A549 (cell line): ENCODE data around the gene NUDT1. TPM values are rescaled to one million over a fixed set of nuclear protein-coding genes. Genes with fewer than 3 reads are reported as not detected.
"Not testable (repeated sequence)": the region's sequence is repeated elsewhere in the genome, so short reads cannot be mapped to it uniquely, and the experiment has no call there.

Source experiments
- ATAC-seq, 2 experiments: fragments of 200-7000 bp in 1 of 2; fragments of >200 bp in 1 of 2; cut with Nextera tagmentation in 1 of 2; cut with Tn5 transposase in 1 of 2; 3 replicates each; pipeline versions ENCODE4 v1.8.0 to v1.9.1; 2018 to 2020; ENCODE audit warnings: mild to moderate bottlenecking in 1 of 2, moderate library complexity in 1 of 2
- CTCF ChIA-PET: fragments of 300-600 bp; sonication (Branson Sonifier 250); formaldehyde crosslinking; extraction: SDS; loops from one replicate; lab custom pipeline; 2021; ENCODE audit warnings: antibody characterized with exemption, inconsistent platforms; lab: Yijun Ruan, JAX
- POLR2A ChIA-PET: fragments of 350-600 bp; formaldehyde crosslinking; extraction: SDS; loops from one replicate; lab custom pipeline; 2021; ENCODE audit warnings: antibody characterized with exemption, inconsistent platforms; lab: Yijun Ruan, JAX
- DNase-seq, 2 experiments: peaks; one replicate each; pipeline versions ENCODE4 v3.0.0 to v3.0.0-alpha.2; 2011 to 2016; ENCODE audit warnings: low read depth in 1 of 2, low spot score in 1 of 2
- FAIRE-seq: peaks from 2 replicates; lab custom pipeline; 2011; peaks lifted over from hg19 to GRCh38; lab: Jason Lieb, UNC
- H3K27ac ChIP-seq, 2 experiments: fragments of >200 bp; sonication (Bioruptor Twin); formaldehyde crosslinking; 3 replicates each; pipeline ENCODE4 v1.5.1; 2016 to 2017
- H3K4me1 ChIP-seq: fragments of >200 bp; sonication (Bioruptor Twin); formaldehyde crosslinking; 3 replicates; pipeline ENCODE4 v1.6.1; 2016
- H3K4me2 ChIP-seq: fragments of >200 bp; sonication (Bioruptor Twin); formaldehyde crosslinking; 3 replicates; pipeline ENCODE4 v1.6.1; 2016
- H3K4me3 ChIP-seq: fragments of >200 bp; sonication (Bioruptor Twin); formaldehyde crosslinking; 3 replicates; pipeline ENCODE4 v1.5.1; 2016
- H3K9me3 ChIP-seq: fragments of >200 bp; sonication (Bioruptor Twin); formaldehyde crosslinking; 3 replicates; pipeline ENCODE4 v1.6.1; 2016
- BHLHE40 ChIP-seq: IDR thresholded peaks from 2 replicates; pipeline ENCODE4 v1.6.1; 2012; ENCODE audit warnings: low read depth, low read length, inconsistent platforms
- ELK1 ChIP-seq: fragments of 150-350 bp; IDR thresholded peaks from 2 replicates; pipeline ENCODE4 v1.6.1; 2014; ENCODE audit warnings: low read depth, mild to moderate bottlenecking, low read length
- FOSB ChIP-seq: fragments of 250-450 bp; sonication (Bioruptor Pico); IDR thresholded peaks from 2 replicates; pipeline ENCODE4 v1.5.0; 2020; ENCODE audit warnings: mild to moderate bottlenecking, moderate library complexity
- FOSL2 ChIP-seq, 2 experiments: fragments of 450-650 bp in 1 of 2; fragments of >200 bp in 1 of 2; sonication (Bioruptor Twin) in 1 of 2; formaldehyde crosslinking; IDR thresholded peaks; 2 replicates each; pipeline versions ENCODE4 v1.5.0 to v1.6.1; 2016 to 2020; ENCODE audit warnings: mild to moderate bottlenecking in 1 of 2, moderate library complexity in 1 of 2
- GATA3 ChIP-seq: IDR thresholded peaks from 2 replicates; pipeline ENCODE4 v1.6.1; 2012; ENCODE audit warnings: borderline replicate concordance
- HES2 ChIP-seq: fragments of >200 bp; sonication (Bioruptor Twin); formaldehyde crosslinking; IDR thresholded peaks from 2 replicates; pipeline ENCODE4 v1.6.1; 2016
- KDM1A ChIP-seq: fragments of 200-600 bp; sonication (generic); IDR thresholded peaks from 2 replicates; pipeline ENCODE4 v1.6.1; 2016; ENCODE audit warnings: low read depth, mild to moderate bottlenecking
- MAFK ChIP-seq: fragments of 450-650 bp; IDR thresholded peaks from 2 replicates; pipeline ENCODE4 v1.6.1; 2014; ENCODE audit not compliant: partially characterized antibody
- MAX ChIP-seq: IDR thresholded peaks from 2 replicates; pipeline ENCODE4 v1.6.1; 2012
- NFE2L2 ChIP-seq: fragments of 150-350 bp; conservative IDR thresholded peaks from 2 replicates; pipeline ENCODE4 v1.6.1; 2014; ENCODE audit warnings: low read length
- NR3C1 ChIP-seq: fragments of >200 bp; sonication (Bioruptor Twin); formaldehyde crosslinking; IDR thresholded peaks from 3 replicates; pipeline ENCODE4 v1.6.1; 2017
- SMC3 ChIP-seq: fragments of >200 bp; sonication (Bioruptor Twin); formaldehyde crosslinking; IDR thresholded peaks from 3 replicates; pipeline ENCODE4 v1.6.1; 2018; ENCODE audit warnings: inconsistent platforms
- TP53 ChIP-seq: fragments of 250-450 bp; sonication (Bioruptor Pico); IDR thresholded peaks from 2 replicates; pipeline ENCODE4 v1.5.0; 2021; ENCODE audit warnings: mild to moderate bottlenecking, moderate library complexity
- USF2 ChIP-seq: fragments of 450-650 bp; IDR thresholded peaks from 2 replicates; pipeline ENCODE4 v1.6.1; 2014; ENCODE audit warnings: antibody characterized with exemption
- ZSCAN20 ChIP-seq: fragments of 250-450 bp; sonication (Bioruptor Pico); IDR thresholded peaks from 2 replicates; pipeline ENCODE4 v1.8.0; 2022; ENCODE audit warnings: mild to moderate bottlenecking, moderate library complexity
- WGBS: methylation state at CpG from one replicate; pipeline ENCODE4 v1.1.6; 2017; ENCODE audit errors: missing lambda C conversion rate; 5-methylcytosine and 5-hydroxymethylcytosine counted together
- polyA plus RNA-seq, 4 experiments: library from polyadenylated mRNA; depleted of rRNA in 3 of 4; stranded (reverse); fragments of >200 nt; fragmentation: RNase III in 1 of 4; extraction: RNeasy Plus Mini Kit Qiagen cat#74134 plus additional on column Dnase treatment in 1 of 4; gene quantifications; 2 replicates in 3 of 4; 3 replicates in 1 of 4; pipeline ENCODE4 v1.2.3, GENCODE V29; 2011 to 2017

The NUDT1 gene
- polyA plus RNA-seq, 2 of the 4 experiments (the other 2 are of a cell fraction) = 38.3 to 92.3 TPM

GRCh38 chr7:2264158-2264557 is 22.1 kb downstream of the NUDT1 start:
- POLR2A ChIA-PET = no interaction called here
- CTCF ChIA-PET = interaction anchor here (0.6 to 1.4 kb wide), 3 partner anchors 15 to 72 kb away, joined by 3 read pairs; no protein-coding TSS in a partner anchor
- DNase-seq (no peak), FAIRE-seq (no peak), ATAC-seq (no peak)
- TF ChIP-seq NFE2L2 = no peak
- H3K9me3 ChIP-seq = no peaks in the 10 kb centered on the region
- H3K4me1 ChIP-seq = peaks cover 17% of the 10 kb centered on the region
- H3K4me2 ChIP-seq = no peak overlapping the region
- WGBS = 93% methylated on average over 23 of the region's 23 CpGs
- H3K4me3 ChIP-seq = no peak overlapping the region
- no peak overlapping the region for H3K27ac ChIP-seq

GRCh38 chr7:2266911-2267310 is 24.9 kb downstream of the NUDT1 start:
- no peak for TF ChIP-seq GATA3
- TF ChIP-seq MAX = peak; percentile 41; the same call in 1 of the 2 replicates
- no peak for TF ChIP-seq FOSL2 (IDR thresholded peaks at IDR 0.05)
- 0 out of 2 replicates have a peak, but pooled peaks have one; percentile 43 for TF ChIP-seq FOSL2 (CRISPR knock-in tag; IDR thresholded peaks at IDR 0.05)
- peak; percentile 52 for TF ChIP-seq MAFK
- peaks cover 9% of the 10 kb centered on the region for H3K4me1 ChIP-seq
- 35% methylated on average over 10 of the region's 10 CpGs for WGBS
- CTCF ChIA-PET = interaction anchor here (0.5 to 1.9 kb wide), 3 partner anchors 19 to 206 kb away, joined by 4 read pairs; no protein-coding TSS in a partner anchor
- H3K4me3 ChIP-seq = no peak overlapping the region
- peak overlapping the region; percentile 42; the same call in 2 of the 3 replicates for H3K4me2 ChIP-seq
- DNase-seq (peak; percentile 43 to 61), ATAC-seq (peak; percentile 66 to 72; a peak in 4 of 6 replicates), FAIRE-seq (no peak)
- H3K9me3 ChIP-seq = no peaks in the 10 kb centered on the region
- POLR2A ChIA-PET = no interaction called here
- peak overlapping the region in 1 of 2 experiments; percentile 7; a peak in 2 of 6 replicates for H3K27ac ChIP-seq

- H3K4me3 ChIP-seq, H3K4me2 ChIP-seq, POLR2A ChIA-PET, DNase-seq, H3K9me3 ChIP-seq, H3K27ac ChIP-seq, H3K4me1 ChIP-seq, CTCF ChIA-PET, FAIRE-seq: not testable (repeated sequence)
- ATAC-seq = peak in 1 of 2 experiments; percentile 46; a peak in 3 of 6 replicates
- 73% methylated on average over 11 of the region's 18 CpGs for WGBS
These were observed 27.3 kb downstream of the NUDT1 start for GRCh38 chr7:2269089-2269990.

- no peak for TF ChIP-seq NR3C1
- no peak for TF ChIP-seq FOSB (CRISPR knock-in tag)
- TF ChIP-seq BHLHE40 = no peak
- TF ChIP-seq MAX = no peak
- no peak for TF ChIP-seq SMC3
- TF ChIP-seq TP53 (CRISPR knock-in tag) = no peak
- TF ChIP-seq ELK1 = no peak
- TF ChIP-seq MAFK = no peak
- no peak for TF ChIP-seq ZSCAN20 (CRISPR knock-in tag)
- no peak for TF ChIP-seq KDM1A
- no peak for TF ChIP-seq USF2
- TF ChIP-seq HES2 = no peak
- no peak for DNase-seq
- FAIRE-seq = no peak
- Histone ChIP-seq H3K4me2 (no peak overlapping the region), H3K4me3 (no peak overlapping the region), H3K4me1 (peaks cover 9% of the 10 kb centered on the region), H3K9me3 (no peaks in the 10 kb centered on the region), H3K27ac (no peak overlapping the region; a peak in 1 of 6 replicates)
- peak in 1 of 2 experiments; percentile 11; a peak in 2 of 6 replicates for ATAC-seq
- ChIA-PET POLR2A (no interaction called here), CTCF (no interaction called here)
- 82% methylated on average over 7 of the region's 10 CpGs for WGBS
These were observed 28.0 kb downstream of the NUDT1 start for GRCh38 chr7:2269991-2270460.
